Fibroblast of the aortic adventitia (primary cell): ENCODE data around the gene DENND6B. TPM values are rescaled to one million over a fixed set of nuclear protein-coding genes. Genes with fewer than 3 reads are reported as not detected.

ENCODE experiments used
- DNase-seq: peaks from one replicate; pipeline ENCODE4 v3.0.0-alpha.2; 2010; ENCODE audit warnings: low read depth
- H3K4me3 ChIP-seq: 2 replicates; pipeline ENCODE4 v1.5.1; 2011; ENCODE audit warnings: low read depth, mild to moderate bottlenecking, control low read depth, low read length, moderate library complexity
- CTCF ChIP-seq: IDR thresholded peaks from 2 replicates; pipeline ENCODE4 v1.5.1; 2011; ENCODE audit warnings: mild to moderate bottlenecking, low read length, control low read depth, inconsistent platforms; ENCODE audit not compliant: insufficient read depth
- total RNA-seq: library from RNA; depleted of rRNA; stranded (reverse); fragments of >200 nt; gene quantifications from 2 replicates; pipeline ENCODE4 v1.2.3, GENCODE V29; 2012; ENCODE audit warnings: low replicate concordance

DENND6B gene
- total RNA-seq, 1 donor, result 4.3 TPM

GRCh38 chr22:50292643-50293440, 34.0 kb downstream of the DENND6B start:
- TF ChIP-seq CTCF, result no peak
- peak overlapping the region; percentile 25 for H3K4me3 ChIP-seq
- DNase-seq, result no peak

GRCh38 chr22:50289942-50290630, 36.7 kb downstream of the DENND6B start:
- DNase-seq, result no peak
- no peak for TF ChIP-seq CTCF

GRCh38 chr22:50289151-50289941, 37.5 kb downstream of the DENND6B start:
- no peak for TF ChIP-seq CTCF
- H3K4me3 ChIP-seq, result no peak overlapping the region
- no peak for DNase-seq

More at GRCh38 chr22:50289942-50290630, 36.7 kb downstream of the DENND6B start:
- no peak overlapping the region for H3K4me3 ChIP-seq

GRCh38 chr22:50287731-50288130, 39.1 kb downstream of the DENND6B start:
- H3K4me3 ChIP-seq, result no peak overlapping the region
- no peak for TF ChIP-seq CTCF
- DNase-seq, result no peak

GRCh38 chr22:50286701-50287318, 40.0 kb downstream of the DENND6B start:
- DNase-seq, result no peak
- H3K4me3 ChIP-seq, result no peak overlapping the region
- TF ChIP-seq CTCF, result no peak

GRCh38 chr22:50286275-50286674, 40.5 kb downstream of the DENND6B start:
- TF ChIP-seq CTCF, result no peak
- no peak overlapping the region for H3K4me3 ChIP-seq
- DNase-seq, result no peak
